HT-29 (cell line): ENCODE data around the gene DGCR2. TPM values are rescaled to one million over a fixed set of nuclear protein-coding genes. Genes with fewer than 3 reads are reported as not detected.
"Not testable (repeated sequence)": the region's sequence is repeated elsewhere in the genome, so short reads cannot be mapped to it uniquely, and the experiment has no call there.

Experiments
- DNase-seq: peaks from one replicate; pipeline ENCODE4 v3.0.0-alpha.2; 2015; ENCODE audit warnings: low spot score
- total RNA-seq: library from RNA; depleted of rRNA; stranded (reverse); fragments of >200 nt; shearing (Covaris generic); gene quantifications from 2 replicates; pipeline ENCODE4 v1.2.3, GENCODE V29; 2014

The DGCR2 gene
- total RNA-seq, 1 experiment from 2014 or later: 114 TPM

- no peak for DNase-seq
These were observed 78.8 kb downstream of the DGCR2 start for GRCh38 chr22:19043121-19044085.

GRCh38 chr22:19042285-19043120 lies 79.7 kb downstream of the DGCR2 start:
- no peak for DNase-seq

GRCh38 chr22:19041704-19042074 lies 80.5 kb downstream of the DGCR2 start:
- no peak for DNase-seq

DNA sequence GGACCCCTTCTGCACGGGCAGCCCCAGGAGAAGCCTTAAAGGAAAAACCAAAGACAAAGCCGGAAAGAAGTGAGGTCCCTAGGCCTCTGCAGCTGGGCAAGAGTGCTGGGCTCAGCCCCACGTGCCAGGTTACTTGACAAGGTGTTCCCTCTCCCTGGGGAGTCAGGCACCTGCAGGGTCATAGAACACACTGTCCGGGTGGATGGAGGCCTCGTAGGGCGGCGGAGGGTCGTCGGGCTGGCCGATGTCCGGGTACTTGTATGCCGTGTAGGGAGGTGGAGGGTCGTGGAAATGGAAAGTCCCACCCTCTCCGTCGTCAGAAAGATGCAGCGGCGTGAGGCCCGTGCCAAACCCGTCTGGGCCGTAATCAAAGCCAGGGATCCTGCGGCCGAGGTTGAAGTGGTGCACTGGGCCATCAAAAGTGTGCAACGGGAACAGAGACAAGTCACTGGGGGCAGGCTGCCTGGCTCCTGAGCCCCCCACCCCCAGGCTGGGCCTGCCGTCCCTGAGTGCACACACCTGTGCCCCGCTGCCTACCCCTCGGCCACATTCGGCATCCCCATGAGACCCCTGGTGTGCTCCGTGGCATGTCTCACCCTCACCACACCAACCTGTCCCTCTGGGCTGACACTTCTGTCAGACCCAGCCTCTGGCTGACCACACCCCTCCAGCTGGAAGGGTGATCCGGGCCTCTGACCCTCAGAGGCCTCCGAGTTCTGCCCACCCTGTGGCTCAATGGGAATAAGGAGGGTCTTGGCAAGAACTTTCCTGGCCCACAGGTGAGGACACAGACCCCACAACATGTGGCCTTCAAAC lies 81.1 kb downstream of the DGCR2 start:
- no peak for DNase-seq

- DNase-seq: no peak
These were observed 81.8 kb downstream of the DGCR2 start for GRCh38 chr22:19040391-19040861.

DNA sequence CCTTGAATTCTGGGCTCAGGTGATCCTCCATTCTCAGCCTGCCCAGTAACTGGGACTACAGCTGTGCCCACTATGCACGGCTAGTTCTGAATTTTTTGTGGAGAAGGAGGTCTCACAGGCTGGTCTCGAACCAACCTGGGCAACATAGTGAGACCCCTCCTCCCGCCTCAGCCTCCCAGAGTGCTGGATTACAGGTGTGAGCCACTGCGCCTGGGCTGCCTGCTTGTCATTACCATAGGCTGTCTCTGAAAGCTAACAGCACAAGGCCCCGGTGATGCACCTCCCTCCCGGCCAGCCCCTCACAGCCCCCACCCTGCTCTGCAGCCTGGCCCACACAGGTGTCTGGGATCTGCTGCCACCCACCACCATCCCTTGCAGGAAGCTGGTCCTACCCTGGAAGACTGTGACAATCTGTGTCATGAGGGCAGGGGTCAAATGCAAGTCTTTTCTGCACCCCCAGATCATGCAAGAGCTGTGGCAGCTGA lies 82.4 kb downstream of the DGCR2 start:
- DNase-seq: no peak

DNA sequence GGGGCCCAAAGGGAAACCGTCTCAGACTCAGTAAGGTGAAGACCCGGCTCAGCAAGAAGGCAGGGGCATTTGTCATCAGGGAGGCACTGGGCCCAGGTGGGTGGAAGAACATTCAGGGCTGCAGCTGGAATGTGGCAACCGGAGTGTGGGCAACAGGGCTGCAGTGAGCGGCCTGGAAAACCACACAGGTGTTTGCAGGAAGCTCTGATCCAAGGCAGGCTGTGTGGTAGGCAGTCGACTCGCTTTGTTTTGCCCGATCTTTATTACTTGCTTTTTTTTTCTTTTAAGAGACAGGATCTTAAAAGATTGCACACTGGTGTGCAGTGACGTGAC lies 82.8 kb downstream of the DGCR2 start:
- DNase-seq: no peak

- DNase-seq: no peak
These were observed 83.3 kb downstream of the DGCR2 start for GRCh38 chr22:19038728-19039447.

DNA sequence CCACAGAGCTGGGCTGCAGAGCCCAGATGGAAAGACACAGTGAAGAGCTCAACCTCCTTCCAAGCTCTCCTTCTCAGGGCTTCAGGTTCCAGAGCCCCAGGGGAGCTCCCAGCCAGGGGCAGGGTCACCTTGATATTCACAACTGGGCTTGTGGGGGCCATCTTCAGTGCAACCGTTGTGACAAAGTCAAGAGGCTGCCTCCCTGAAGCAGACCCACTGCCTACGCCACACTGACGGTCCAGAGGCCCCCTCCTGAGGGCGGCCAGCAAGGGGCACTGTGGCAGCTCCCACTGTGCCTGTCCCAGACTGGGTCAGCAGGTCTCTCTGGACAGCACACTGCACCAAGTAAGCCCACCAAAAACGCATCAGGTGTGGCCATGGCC lies 84.1 kb downstream of the DGCR2 start:
- no peak for DNase-seq

DNA sequence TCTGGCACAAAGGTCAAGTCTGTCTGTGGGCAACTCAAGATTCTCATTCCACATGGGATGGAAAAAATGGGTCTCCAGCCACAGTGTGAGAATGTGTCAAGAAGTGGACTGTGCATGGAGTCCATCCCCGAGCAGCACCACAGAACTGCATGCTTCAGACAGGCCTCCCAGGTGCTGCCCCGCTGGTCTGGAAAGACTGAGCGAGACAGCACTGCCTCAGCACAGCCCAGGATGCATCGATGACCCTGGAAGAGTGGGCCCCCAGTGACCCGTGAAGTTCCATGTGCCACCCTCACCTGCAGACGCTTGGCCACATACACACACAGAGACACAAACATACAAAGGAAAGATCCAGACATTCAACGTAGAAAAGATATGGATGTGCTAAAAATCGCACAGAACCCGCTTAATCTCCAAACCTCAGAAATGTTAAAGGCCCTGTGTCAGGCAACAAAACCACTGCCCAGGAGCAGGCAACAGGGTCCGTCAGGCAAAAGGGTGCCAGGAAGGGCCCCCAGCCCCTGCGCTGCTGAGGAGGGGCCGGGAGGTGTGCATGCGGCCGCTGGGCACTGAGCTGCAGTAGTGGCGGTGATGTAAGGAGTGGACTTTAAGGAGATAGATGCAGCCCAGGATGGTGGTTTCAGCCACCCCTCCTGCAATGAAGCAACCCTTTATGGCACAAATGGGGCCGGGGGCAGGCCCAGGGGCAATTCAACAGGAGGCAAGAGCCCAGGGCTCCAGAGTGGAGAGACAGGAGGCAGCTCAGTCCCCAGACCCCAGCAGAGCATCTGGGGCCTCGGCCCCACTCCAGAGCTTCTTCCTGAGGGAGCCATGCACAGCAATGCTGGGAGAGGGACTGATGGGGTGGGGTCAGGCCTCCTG lies 84.7 kb downstream of the DGCR2 start:
- DNase-seq: no peak

DNA sequence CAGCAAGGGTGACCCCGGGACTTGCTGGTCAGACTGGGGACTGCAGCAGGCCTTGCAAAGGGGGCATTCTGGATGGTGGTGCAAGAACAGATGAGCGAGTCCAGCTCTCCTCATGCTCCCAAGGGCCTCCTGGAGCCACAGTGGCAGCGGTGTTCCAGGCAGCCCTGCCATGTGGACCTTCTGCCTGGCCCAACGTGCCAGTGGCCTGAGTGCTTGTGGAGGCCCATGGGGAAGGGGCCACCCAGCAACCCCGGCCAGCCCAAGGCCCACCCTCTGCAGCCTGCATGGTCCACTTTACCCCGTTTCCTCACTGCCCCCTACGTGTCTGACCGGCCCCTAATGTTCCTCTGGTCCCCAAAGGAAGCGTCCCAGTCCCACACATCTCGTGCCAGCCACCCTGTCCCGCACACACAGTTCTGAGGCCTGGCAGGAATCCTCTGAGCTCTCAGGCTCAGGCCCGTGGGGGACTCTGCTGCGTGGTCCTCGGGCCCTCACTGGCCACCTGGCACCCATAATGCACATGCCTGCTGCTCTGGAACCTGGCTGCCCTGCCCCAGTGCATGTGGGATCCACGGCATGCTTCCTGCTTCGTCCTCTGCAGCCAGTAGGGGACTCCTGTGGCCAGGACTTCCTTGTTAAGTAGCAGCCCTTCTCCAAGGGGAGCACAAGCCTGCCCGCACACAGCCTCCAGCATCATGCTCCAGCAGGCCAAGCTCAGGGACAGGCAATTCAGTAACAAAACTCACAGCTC lies 85.5 kb downstream of the DGCR2 start:
- peak; percentile 9 for DNase-seq

GRCh38 chr22:19036229-19036522 lies 86.0 kb downstream of the DGCR2 start:
- DNase-seq: no peak

DNA sequence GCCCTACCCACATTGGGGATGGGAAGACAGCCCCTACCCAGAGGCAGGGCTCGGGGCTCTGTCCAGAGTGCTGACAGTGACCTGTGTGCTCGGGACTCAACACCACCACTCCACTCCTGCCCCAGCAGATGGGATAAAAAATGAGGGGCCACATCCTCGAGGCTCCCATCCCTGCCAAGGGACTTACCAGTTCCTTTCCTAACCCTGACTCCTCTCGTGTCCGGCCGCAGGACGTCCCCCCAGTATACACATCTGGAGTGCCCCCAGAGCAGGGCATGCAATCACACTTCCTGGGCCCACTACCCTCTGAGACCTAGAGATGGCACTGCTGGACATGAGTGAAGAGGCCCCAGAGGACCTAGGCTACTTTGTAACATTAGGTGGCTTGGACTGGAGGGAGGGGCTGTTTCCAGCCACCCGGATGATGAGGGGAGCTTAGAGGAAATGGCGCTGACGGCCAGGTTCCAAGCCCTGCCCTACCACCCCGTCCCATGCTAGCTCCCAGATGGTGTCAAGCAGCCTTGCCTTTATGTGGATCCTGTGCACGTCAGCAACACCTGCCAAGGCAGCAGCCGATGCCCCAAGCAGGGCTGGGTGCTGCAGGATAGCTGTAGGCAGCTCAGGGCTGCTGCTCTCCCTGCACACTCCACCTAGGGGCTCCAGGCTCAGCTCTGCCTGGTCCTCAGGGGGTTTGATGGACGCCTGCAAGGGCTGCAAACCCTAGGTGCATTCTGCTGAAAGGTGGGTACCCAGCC lies 86.6 kb downstream of the DGCR2 start:
- peak; percentile 22 for DNase-seq

DNA sequence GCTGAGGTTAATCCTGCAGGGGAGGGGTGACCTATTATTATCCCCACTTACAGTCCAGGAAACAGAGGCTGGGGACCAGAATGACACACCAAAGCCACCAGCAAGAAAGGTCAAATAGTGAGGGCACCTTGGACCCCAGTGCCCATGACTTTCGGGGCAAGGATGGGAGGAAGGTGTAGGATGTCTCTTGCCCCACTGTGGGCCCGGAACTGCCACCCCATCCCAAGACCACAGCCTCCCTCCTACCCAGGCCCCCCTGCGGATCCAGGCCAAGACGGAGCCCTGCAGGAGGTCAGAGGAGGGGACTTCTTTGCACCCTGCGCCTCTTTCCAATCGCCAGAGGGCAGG lies 87.1 kb downstream of the DGCR2 start:
- not testable (repeated sequence) for DNase-seq

- not testable (repeated sequence) for DNase-seq
These were observed 87.5 kb downstream of the DGCR2 start for GRCh38 chr22:19034724-19035120.

DNA sequence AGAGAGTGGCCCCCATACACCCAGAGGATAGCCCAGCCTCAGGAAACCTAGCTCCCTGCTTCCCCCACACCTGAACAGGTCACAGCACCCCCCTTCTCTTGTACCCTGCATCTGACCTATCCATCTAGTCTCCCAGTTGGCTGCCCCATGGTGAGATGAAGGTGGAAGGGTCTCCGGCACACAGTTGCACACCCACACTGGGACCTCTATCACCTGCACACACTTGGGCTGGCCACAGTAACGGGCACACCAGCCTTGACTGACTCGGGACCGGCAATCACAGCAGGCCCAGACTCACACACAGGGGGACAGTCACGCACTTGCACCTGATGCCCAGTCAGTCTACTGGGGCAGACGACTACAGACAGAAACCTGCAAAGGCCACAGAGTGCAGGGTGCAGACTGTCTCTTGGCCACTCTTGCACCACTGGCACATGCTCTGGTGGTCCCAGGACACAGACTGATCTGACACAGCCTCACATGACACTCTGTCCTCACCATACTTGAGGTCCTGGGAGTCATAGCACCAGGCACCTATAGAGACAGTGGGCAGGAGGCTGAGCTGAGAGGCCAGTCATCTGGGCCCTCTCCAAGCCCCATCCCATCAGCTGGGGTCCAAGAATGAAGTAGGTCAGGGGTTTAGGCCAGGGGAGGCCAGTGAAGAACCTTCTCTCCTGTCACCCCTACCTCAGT lies 88.0 kb downstream of the DGCR2 start:
- not testable (repeated sequence) for DNase-seq

DNA sequence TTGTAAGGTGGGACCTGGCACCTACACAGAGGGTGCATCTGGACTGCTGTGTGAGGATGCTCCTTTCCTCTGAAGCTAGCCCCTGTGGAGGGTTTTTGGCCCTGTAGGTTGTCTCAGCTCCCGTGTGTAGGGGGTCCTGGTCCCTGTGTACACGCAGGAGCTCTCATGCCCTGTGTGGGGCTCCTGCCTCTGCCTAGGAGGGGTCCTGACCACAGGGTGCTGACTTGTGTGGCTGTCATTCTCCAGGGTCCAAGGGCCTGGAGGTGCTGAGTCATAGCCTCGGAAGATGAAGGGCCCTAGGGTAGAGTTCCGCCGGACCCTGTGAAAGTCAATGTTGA lies 88.7 kb downstream of the DGCR2 start:
- not testable (repeated sequence) for DNase-seq

- not testable (repeated sequence) for DNase-seq
These were observed 89.2 kb downstream of the DGCR2 start for GRCh38 chr22:19032898-19033567.
